H1 (cell line): ENCODE data around the gene PLPP4. TPM values are rescaled to one million over a fixed set of nuclear protein-coding genes. Genes with fewer than 3 reads are reported as not detected.

Experiments
- ATF2 ChIP-seq: IDR thresholded peaks from 2 replicates; pipeline ENCODE4 v1.6.1; 2012; ENCODE audit warnings: low read length, inconsistent platforms
- CHD7 ChIP-seq: fragments of 300-600 bp; sonication (generic); IDR thresholded peaks from 2 replicates; pipeline ENCODE4 v1.7.1; 2012; ENCODE audit warnings: low read length, moderate library complexity, mild to moderate bottlenecking, inconsistent platforms; ENCODE audit not compliant: insufficient replicate concordance
- EP300 ChIP-seq, 2 experiments: IDR thresholded peaks; 1 replicate in 1 of 2; 2 replicates in 1 of 2; pipeline ENCODE4 v1.6.1; 2011 to 2012; ENCODE audit warnings: low read depth in 2 of 2, low read length in 2 of 2, mild to moderate bottlenecking in 2 of 2, borderline replicate concordance in 1 of 2, inconsistent platforms in 1 of 2, moderate library complexity in 1 of 2
- TAF7 ChIP-seq: optimal IDR thresholded peaks from 2 replicates; pipeline ENCODE3; 2011; ENCODE audit warnings: low read depth, mild to moderate bottlenecking, inconsistent platforms, low read length, moderate library complexity, borderline replicate concordance
- TCF12 ChIP-seq: IDR thresholded peaks from 2 replicates; pipeline ENCODE4 v1.6.1; 2011; ENCODE audit warnings: low read depth, mild to moderate bottlenecking, low read length
- polyA plus RNA-seq, 7 experiments: library from polyadenylated mRNA; depleted of rRNA in 3 of 7; stranded (reverse) in 5 of 7; unstranded in 2 of 7; fragments of >200 nt in 5 of 7; fragments of 200-250 nt in 2 of 7; gene quantifications; 1 replicate in 5 of 7; 2 replicates in 1 of 7; 4 replicates in 1 of 7; pipeline versions ENCODE4 v1.2.1 to v1.2.3, GENCODE V29; 2011 to 2013; ENCODE audit warnings: missing spikeins in 2 of 7, mixed read lengths in 2 of 7
- total RNA-seq: library from RNA; stranded (reverse); fragmentation: NEBNext Ultra II Directional; extraction: Animal tissue kit (Norgen Biotek cat#: 25700); gene quantifications from 2 replicates; pipeline ENCODE4 v1.2.1, GENCODE V29; 2021

The PLPP4 gene
- total and polyA plus RNA-seq, 2 of the 8 experiments (the other 6 are each of a cell fraction or from before 2014, with no cell fraction given), result 0.30 TPM; not detected in 1

DNA sequence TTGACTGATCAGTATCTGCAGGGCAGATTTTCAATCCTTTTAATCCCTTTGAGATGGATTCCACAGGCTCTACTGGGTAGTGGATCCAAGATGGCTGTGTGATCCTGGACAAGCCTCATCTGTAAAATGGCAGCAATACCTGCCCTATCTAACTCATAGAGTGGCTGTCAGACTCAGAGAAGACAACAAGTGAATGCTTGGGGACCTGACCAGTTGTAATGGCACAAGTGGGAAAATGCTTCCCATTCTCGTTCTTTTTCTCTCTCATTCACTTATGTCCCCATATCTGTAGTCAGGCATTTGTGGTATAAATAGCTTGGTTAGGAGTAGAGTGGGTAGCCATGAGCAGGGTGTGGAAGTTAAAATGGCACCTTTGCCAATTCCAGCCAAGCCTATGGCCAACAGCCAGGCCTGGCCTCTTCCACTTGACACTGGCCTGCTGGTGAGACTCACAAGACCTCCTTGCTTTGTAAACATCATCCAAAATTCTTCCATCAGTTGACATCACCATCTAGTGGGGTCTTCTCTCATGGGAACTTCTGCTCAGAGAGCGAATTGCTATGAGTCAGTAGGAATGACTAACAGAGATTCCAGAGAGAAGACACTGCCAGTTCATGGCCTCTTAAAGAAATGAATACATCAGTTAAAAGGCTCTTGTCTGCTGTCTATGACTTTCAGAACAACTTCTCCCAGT is 150.1 kb downstream of the PLPP4 start (continued):
- no peak for TF ChIP-seq CHD7
- no peak for TF ChIP-seq TCF12
- no peak for TF ChIP-seq EP300 (IDR thresholded peaks at IDR 0.05; ENCODE audit: borderline replicate concordance in 1 of 2, low read depth in 2 of 2, low read length in 2 of 2)
- TF ChIP-seq TAF7, result no peak
- TF ChIP-seq ATF2, result no peak
